COLO829 (cell line): ENCODE results near the gene RRAS2.
"Not testable (repeated sequence)": the region's sequence is repeated elsewhere in the genome, so short reads cannot be mapped to it uniquely, and the experiment has no call there.

Experiments
- DNase-seq: peaks from one replicate; pipeline ENCODE4 v3.0.0; 2012; ENCODE audit warnings: low spot score

Gene RRAS2

DNA sequence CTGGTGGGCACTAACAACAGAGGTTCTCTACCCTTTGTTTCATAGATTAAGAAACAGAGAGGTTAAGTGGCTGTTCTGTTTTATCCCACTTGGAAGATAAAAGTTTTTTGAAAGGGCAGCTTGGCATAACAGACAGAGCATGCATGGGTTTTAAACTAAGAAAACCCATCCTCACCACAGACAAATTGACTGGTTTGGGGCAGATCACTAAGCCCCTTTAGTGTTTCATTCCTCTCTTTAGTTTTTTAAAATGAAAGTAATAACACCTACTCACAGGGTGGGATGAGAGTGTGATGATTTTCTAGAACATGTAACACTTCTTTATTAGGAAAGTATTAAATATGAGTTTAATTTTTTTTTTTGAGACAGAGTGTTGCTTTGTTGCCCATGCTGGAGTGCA is 12.3 kb upstream of the RRAS2 start:
- DNase-seq, result no peak

DNA sequence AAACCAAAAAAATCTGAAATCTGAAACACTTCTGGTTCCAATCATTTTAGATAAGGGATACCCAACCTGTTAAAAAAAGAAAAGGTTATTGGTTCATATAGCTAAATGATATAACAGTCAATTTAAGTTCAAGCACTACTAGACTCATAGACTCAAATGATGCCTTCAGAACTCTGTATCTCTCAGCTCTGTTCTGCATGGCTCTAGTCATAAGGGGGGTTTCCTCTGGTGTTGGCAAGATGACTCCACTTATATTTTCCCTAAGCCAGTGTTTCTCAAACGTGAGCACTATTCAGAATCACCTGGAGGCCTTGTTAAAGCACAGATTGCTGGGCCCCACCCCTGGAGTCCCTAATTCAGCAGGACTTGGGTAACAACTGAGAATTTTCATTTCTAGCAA is 11.5 kb upstream of the RRAS2 start:
- no peak for DNase-seq

DNA sequence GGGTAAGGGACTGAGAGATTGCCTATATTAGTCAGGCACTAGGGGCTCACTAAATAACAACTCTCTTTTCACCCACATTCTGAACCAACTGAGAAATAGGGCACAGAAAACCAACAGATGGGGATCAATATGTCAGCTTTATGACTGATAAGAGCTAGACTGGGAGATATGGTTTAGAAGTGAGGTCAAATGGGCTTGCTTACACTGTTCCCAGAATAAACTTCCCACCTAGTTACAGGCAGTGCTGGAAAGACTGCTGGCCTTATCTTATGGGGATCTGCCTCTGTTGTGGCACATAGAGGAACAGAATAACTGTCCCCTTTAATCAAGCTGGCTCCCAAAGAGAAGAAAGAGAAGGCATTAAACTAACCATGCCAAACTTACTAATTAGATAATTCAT is 10.6 kb upstream of the RRAS2 start:
- no peak for DNase-seq

DNA sequence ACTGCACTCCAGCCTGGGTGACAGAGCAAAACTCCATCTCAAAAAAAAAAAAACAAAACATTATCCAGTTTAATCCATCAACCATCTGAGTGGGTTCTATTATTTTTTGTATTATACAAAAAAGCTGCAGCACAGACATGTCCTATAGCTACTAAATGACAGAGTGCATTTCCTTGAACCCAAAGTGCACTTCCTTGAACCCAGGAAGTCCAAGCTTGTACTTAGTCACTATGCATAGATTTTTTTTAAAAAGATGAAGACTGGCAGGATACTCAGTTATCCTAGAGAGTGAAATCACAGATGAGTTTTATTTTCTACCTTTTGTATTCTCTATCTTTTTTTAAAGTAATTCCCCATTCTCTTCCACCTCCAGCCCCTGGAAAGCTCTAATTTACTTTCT is 8.0 kb upstream of the RRAS2 start:
- no peak for DNase-seq

DNA sequence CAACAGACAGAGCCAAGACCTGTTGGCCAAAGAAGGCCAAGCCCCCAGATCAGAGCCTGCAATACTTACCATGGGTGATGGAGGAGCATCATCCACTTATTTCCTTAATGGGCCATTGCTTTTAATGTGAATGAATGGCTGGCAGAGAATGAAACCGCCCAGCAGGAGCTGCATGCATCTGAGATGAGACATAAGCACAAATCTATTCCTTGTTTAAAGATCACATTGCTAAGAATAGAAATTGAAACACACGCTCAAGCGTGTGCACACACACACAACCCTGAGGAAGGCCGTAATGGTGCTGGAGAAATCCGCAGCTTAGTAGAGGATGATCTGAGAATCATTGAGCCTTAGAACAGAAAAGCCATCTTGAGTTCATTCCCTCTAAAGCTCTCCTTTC is 5.3 kb upstream of the RRAS2 start:
- no peak for DNase-seq

DNA sequence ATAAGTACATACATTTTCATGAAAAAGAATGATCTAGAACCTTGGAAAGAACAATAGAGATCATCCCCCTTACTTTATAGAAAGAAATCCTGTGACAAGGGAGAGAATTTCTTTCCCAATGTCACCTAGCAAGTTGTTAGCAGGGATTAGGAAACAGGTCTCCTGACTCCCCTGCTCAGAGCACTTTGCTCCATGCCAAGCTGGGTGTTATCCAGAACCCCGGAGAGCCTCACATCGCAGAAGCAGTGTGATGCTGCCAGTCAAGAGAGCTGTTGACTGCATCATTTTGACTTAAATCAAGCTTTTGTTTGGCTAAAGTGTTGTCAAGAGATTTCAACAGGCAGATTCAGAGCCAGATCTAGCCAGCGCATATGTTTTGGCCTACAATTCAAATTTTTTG is 3.6 kb upstream of the RRAS2 start:
- DNase-seq, result no peak

DNA sequence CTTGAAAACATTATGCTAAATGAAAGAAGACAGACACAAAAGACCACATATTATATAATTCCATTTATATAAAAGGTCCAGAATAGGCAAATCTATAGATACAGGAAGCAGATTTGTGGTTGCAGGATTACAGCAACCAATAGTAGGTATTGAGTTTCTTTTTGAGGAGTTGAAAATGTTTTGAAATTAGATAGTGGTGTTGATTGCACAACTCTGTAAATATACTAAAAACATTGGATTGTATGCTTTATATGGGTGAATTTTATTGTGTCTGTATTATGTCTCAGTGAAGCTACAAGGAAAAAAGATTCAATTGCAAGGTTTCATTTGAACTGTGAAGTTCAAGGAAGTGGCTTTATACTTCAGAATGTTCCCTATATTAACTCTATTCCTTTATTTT is 3.0 kb upstream of the RRAS2 start:
- DNase-seq, result no peak

DNA sequence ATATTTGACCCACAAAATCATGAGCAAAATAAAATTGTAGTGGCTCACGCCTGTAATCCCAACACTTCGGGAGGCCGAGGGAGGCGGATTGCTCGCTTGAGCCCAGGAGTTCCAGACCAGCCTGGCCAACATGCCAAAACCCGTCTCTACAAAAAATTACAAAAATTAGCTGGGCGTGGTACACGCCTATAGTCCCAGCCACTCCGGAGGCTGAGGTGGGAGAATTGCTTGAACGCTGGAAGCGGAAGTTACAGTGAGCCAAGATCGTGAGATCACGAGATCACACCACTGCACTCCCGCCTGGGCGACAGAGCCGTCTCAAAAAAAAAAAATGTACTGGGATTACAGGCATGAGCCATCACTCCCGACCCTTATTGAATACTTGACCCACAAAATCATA is 2.0 kb upstream of the RRAS2 start:
- DNase-seq, result no peak

DNA sequence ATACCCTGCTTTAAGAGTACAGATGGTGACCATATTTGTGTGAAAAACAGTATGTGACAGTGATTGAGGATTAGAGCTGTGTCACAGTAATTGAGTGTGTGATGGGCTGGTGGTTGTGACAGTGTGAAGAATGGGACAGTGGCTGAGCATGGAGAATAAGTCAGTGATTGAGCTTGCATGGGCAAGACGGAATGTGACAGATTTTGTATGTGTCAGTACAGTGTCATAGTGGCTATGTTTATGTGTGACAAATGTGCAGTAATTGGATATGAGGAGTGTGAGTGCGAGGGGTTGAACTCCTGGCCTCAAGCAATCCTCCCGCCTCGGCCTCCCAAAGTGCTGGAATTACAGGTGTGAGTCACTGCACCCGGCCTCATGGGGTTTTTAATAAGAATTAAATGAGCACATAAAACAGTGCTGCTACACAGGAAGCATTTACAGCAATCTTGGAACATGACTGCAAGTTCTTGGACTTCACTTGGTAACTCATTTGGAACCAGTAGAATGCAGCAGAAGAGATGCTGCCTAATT is 583 bp upstream of the RRAS2 start:
- DNase-seq, result no peak

DNA sequence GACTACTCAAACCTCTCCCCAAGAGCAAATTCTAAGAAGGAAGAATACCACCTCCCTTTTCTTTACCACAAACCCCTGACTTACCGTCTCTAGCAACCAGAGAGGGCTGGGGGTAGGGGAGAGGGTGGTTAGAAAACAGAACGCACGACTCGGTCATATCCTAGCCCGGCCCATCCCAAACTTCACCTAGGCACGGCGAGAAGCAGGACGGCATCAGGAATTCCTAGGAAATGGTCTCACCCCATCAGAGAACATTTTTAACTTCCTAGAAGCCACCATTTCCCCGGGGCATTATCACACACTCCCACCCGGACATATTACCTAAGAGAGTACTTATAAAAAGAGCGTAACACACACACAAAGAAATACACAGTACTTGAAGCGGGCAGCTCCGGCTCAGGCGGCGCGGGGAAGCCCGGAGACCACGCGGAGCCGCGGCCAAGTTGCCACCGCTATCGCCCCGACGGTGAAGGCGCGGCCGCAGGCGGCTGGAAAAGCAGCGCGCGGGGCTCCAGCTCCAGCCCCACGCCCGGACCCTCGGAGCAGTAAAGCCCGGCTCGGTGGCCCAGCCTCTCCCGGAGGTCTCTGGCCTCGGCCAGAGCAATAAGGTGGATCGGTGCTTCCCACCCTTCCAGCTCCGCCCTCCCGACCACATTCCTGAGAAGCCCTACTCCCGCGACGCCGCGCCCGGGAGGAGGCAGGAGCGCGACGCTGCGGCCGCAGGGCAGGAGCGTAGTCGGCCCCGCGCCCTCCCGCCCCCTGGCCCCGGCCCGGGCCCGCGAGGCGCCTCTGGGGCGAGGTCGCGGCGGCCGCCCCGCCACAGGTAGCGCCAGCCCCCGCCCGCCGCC is 878 bp downstream of the RRAS2 start:
- no peak for DNase-seq

DNA sequence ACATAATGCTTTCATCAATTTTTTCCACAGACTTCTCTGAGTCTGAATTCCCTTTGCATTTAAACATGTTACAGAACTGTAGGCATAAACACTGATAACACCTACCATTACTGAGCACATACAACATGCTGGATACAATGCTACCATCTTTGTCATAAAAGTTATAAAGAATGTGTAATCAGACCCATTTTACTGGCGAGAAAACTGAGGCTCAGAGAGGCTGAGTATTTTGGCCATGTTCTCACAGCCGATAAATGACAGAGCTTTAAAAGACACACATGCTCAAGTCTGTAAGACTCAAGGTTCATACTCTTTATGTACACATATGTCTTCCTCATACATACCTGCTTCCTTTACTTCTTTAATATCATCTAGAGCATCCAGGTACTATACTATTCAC is 2.6 kb downstream of the RRAS2 start:
- no peak for DNase-seq

DNA sequence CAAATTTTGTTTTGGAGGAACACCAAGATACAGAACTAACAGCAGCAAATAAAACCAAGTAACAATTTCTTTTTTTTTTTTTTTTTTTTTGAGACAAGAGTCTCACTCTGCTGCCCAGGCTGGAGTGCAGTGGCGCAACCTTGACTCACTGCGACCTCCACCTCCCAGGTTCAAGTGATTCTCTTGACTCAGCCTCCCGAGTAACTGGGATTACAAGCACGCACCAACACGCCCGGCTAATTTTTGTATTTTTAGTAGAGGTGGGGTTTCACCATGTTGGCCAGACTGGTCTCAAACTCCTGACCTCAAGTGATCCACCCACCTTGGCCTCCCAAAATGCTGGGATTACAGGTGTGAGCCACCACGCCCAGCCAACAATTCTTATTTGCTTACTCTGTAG is 4.4 kb downstream of the RRAS2 start:
- not testable (repeated sequence) for DNase-seq

DNA sequence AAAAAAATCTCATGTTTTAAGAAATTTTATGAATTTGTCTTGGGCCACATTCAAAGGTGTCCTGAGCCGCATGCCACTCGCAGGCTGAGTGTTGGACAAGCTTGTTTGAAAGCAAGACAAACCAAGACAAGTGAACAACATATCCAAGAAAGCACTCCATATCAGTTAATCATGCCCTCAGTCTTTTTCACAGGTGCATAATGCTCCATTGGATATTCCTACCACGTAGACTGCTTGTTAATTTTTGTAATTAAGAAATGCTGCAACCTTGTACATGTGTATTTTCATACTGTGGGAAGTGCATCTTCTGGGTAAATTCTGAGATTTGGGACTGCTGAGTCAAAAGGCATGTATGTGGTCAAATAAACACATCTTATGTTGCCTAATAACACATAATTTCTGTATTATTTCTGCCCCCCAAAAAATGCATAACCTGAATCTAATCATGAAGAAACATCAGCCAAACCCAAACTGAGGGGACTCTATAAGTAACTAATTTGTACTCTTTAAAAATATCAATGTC is 8.2 kb downstream of the RRAS2 start:
- DNase-seq, result no peak

DNA sequence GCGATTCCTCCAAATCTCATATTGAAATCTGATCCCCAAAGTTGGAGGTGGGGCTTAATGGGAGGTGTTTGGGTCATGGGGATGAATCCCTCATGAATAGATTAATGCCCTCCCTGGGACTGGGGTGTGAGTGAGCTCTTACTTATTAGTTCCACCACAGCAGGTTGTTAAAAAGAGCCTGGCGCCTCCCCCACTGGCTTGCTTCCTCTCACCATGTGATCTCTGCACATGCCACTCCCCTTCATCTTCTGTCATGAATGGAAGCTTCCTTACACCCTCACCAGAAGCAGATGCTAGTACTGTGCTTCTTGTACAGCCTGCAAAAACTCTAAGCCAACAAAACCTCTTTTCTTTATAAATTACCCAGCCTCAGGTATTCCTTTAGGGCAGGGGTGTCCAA is 8.8 kb downstream of the RRAS2 start:
- no peak for DNase-seq

DNA sequence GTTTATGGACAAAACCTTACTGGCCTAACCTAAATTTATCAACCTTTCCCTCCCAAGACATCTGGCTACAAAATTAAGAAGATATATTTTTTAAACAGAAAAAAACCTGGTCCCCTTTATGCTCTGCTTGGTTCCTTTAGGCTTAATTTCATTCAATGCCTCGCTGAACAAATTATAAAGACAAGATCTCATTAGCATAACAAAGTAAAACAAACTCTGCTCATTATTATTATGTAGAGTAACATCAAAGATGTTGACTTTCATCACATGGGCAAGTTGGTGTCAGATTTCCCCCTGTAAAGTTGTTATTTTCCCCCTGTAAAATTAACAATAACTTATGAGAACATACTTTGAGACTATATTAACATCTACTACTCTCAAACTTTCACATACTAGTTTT is 11.0 kb downstream of the RRAS2 start:
- DNase-seq, result no peak

DNA sequence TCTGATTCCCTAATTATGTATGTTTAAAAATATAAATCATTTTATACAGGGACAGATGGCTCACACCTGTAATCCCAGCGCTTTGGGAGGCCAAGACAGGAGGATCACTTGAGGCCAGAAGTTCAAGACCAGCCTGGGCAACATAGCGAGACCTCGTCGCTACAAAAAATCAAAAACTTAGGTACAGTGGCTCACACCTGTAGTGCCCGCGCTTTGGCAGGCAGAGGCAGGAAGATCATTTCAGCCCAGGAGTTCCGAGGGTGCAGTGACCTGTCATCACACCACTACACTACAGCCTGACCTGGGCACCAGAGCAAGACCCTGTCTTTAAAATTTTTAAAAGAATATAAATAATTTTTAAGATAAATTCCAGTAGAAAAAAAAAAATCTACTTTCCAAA is 11.5 kb downstream of the RRAS2 start:
- DNase-seq, result no peak

DNA sequence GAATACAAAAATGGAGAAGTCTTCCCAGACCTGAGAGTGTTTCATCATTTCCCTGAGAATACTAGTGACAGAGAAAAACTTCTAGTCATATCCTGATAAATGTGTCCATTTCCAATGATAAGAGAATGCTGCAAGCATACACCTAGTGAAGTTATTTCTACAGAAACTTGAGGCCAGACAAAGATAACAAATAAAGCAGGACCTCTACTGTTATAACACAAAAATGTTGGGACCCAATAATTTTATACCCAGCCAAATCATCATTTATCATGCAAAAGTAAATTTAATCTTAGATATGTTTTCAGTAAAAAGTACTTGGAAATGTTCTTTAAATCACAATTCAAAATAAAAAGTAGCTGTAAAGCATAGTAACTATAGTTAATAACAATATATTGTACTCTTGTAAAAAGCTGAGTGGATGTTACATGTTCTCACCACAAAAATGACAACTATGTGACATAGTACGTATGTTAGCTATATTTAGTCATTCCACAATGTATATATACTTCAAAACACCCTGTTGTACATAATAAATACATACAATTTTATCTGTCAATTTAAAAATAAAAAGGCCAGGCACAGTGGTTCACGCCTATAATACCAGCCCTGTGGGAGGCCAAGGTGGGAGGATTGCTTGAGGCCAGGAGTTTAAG is 12.6 kb downstream of the RRAS2 start:
- DNase-seq, result no peak

DNA sequence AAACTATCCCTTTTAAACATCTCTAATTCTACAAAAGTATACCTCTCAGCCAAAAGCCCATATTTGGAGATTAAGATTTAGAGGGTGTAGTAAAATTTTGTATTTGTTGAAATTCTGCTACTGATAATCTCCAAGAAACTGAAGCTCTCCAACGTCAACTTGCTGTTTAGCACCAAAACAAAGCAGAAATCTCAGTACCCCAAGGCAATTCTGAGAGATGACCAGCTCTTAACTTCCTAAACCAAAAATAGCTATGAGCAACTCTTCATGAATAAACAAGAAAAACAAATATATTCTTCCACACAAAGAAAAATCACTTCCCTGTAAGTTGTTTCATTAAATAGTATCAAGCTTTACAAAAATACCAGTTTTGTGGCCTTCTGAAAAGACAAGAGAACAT is 13.3 kb downstream of the RRAS2 start:
- no peak for DNase-seq

DNA sequence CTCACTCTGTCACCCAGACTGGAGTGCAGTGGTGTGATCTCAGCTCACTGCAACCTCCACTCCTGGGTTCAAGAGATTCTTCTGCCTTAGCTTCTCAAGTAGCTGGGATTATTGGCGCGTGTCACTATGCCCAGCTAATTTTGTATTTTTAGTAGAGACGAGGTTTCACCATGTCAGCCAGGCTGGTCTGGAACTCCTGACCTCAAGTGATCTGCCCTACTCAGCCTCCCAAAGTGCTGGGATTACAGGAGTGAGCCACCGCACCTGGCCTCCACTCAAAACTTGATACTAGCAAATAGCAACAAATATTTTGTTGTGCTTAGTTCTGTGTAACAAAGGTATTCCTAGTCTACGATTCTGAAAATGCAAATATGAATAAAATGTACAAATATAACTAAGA is 14.0 kb downstream of the RRAS2 start:
- DNase-seq, result not testable (repeated sequence)

DNA sequence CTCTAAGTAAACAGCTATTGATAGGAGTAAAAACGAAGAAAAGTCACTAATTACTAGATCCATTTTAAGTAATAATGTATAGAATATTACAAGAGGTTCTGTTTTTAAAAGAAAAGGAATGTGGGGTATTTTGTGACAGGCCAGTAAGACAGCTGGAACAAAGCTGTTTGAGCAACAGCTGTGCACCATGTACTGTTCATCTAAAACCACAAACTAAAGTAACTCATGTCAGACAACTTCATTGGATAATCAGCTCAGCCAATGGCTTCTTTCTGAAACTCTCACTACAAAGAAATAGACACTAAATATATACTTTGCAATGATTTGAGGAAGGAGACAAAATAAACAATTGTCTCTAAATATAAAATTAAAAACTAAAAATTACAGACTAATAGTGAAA is 16.1 kb downstream of the RRAS2 start:
- DNase-seq, result no peak

DNA sequence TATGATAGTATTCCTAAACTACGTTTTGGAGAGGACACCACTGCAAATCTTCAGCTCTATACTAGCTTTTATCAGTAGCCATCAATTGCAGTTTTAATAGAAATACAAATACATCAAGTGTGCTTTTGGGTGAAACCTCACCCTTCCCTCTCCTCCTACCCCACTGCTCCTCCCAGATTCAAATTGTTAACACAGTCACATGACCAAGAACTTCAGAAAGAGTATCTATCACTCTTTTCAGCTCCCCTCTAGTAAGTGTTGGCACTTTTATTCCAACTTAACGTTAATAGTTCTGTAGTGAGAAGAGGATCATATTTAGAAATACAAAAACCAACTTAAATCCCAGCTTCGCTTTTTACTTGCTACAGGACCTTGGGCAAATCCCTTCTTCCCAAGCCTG is 17.0 kb downstream of the RRAS2 start:
- DNase-seq, result no peak

DNA sequence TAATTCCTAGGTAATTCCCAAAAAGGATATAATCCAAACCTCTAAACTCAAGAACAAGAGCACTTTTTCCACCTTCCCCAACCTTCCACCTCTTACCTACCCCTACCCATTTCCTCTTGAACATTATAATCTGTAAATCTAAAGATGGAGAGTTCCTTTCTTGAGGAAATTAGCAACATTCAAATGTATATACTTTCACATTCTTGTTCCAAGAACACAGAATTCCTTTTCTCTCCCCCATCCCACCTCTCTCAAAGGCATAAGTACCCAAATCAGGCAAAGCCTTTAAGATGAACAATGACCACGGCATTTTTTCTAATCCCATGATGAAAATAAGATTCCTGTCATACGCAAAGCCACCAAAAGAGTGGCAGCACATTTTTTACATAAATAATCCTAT is 18.3 kb downstream of the RRAS2 start:
- no peak for DNase-seq

DNA sequence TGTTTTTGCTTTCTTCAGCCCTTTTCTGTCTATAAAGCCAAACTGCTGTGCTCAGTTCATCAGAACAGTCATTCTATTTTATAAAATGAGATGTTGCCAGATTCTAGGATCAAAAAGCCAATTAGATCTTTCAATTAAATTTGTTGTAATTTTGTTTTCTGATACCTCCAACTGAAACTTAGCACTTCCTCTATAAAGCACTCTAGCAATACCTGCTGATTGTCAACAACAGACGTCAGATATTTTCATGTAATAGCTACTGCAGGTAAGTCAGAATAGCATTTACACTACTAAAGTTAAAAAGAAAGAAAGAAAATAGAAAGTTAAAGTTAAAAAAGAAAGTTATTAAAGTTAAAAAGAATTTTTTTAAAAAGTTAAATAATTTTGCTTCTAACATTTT is 19.6 kb downstream of the RRAS2 start:
- DNase-seq, result no peak
